ENCODE results near the gene RPS6KA1.
"Not testable (repeated sequence)": the region's sequence is repeated elsewhere in the genome, so short reads cannot be mapped to it uniquely, and the experiment has no call there.

RPS6KA1 gene

GRCh38 chr1:26529655-26530409, at the start of gene RPS6KA1:
Gene RPS6KA1 (plus strand): TSS chr1:26529761. CDS start chr1:26529921, 160 bp downstream.
- FAIRE-seq, result no peak

DNA sequence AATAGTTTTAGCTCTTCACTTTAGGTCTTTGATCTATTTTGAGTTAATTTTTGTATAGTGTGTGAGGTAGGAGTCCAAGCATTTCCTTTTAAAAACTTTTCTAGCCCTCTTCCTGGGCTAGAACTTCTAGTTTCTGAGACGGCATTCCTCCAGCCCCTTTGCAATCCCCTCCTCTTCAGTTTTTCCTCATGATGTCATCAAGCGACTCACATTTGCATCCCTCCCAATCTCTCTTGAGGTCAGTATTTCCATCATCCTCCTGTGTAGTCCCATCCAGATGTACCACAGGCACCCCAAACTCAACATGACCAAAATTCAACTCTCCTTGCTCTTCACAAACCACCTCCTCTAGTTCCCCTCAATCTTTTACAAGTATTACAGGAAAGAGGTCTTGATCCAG, 46.6 kb upstream of the RPS6KA1 start:
- peak; percentile 52 for FAIRE-seq

GRCh38 chr1:26483980-26484379, 45.6 kb upstream of the RPS6KA1 start:
- FAIRE-seq, result no peak

GRCh38 chr1:26490155-26490554, 39.4 kb upstream of the RPS6KA1 start:
- no peak for FAIRE-seq

- FAIRE-seq, result no peak
Measured at GRCh38 chr1:26493267-26493666, 36.3 kb upstream of the RPS6KA1 start.

DNA sequence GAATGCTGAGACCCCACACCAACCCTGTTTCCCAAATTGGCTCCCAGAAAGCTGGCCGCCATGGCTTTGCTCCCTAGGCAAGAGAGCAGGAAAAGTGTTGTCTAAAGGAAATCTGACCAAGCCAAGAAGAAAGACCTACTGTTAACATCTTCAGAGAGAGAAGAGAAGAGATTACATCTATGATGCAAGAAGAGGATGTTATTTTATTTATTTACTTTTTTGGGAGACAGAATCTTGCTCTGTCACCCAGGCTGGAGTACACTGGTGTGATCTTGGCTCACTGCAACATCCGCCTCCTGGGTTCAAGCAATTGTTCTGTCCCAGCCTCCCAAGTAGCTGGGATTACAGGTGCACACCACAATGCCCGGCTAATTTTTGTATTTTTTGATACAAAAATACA, 35.6 kb upstream of the RPS6KA1 start:
- FAIRE-seq, result no peak

DNA sequence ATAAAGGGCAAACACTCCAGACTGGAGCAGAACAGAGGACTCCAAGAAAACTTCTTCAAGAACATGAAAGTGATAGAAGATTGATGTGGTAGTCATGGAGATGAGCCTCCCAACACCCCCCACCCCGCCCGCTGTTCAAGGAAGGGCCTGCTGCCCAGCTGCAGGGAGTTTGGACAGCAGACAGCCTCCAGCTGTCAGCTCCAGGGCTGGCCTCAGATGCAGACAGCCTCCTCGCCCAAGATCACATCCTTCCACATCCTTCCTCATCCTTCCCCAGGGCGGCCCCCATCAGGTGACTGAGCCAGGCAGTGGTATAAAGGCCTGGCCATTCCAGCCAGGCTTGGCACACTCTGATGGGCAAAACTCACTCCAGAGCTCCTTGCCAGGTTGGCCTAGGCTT, 32.7 kb upstream of the RPS6KA1 start:
- FAIRE-seq, result no peak

DNA sequence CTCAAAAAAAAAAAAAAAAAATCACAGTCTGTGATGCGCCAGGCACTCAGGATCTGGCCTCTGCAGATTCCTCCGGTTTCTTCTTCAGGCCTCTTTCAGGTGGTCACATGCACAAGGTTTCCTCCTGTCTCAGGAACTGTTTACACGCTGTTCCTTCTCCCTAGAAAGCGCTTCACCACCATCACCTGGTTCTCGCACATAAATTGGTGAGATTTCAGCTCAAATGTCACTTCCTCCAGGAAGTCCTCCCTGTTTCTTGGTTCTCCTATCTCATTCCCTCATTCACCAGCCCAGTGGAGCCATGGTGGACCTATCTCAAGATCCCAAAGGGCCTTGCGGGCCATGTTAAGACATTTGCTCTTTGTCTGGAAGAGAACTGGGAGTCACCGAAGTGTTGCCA, 30.7 kb upstream of the RPS6KA1 start:
- no peak for FAIRE-seq

DNA sequence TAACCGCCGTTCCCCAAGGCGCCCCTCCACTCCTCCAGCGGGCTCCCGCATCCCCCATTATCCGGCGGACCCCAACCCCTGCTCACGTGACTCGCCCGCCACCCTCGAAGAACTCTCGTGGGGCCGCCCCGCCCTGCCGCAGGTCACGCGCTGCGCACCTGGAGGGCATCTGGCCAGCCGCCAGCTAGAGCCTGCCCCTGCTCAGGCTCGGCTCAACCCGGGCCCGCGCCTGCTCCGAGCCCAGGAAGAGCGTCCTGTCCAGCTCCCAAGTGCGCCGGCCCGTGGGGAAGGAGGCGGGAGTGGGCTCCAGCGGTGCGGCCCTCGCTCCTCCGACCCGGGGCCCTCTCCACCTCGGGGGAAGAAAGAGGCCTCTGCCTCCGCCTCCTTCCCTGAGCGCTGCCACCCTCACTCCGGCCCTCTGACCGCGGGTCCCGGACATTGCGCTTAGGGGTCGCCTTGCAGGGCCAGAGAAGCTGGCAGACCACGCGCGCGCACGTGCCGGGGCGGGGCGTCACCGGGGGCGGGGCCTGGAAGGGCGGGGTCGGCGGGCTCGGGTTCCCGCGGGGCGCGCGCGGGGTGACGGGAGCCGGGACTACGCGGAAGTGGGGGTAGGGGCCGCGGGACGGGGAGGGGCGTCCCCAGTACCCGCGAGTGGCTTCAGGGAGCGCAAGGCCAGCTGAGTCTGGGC, 28.9 kb upstream of the RPS6KA1 start:
- FAIRE-seq, result no peak

- not testable (repeated sequence) for FAIRE-seq
Measured at GRCh38 chr1:26510711-26511110, 18.9 kb upstream of the RPS6KA1 start.

- not testable (repeated sequence) for FAIRE-seq
Measured at GRCh38 chr1:26515836-26516235, 13.7 kb upstream of the RPS6KA1 start.

GRCh38 chr1:26516987-26517765, 12.4 kb upstream of the RPS6KA1 start:
- FAIRE-seq, result no peak

GRCh38 chr1:26517766-26518049, 11.9 kb upstream of the RPS6KA1 start:
- FAIRE-seq, result no peak

DNA sequence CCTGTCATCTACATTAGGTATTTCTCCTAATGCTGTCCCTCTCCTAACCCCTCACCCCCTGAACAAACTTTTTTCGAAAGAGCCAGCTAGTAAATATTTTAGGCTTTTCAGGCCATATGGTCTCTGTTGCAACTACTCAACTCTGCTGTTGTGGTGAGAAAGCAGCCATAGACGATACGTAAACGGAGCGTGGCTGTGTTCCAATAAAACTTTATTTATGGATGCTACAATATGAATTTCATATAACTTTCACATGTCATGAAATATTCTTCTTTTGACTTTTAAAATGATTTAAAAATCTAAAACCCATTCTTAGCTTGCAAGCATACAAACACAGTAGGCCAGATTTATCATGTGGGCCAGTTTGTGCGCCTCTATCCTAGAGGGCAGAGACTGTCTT, 11.2 kb upstream of the RPS6KA1 start:
- no peak for FAIRE-seq

DNA sequence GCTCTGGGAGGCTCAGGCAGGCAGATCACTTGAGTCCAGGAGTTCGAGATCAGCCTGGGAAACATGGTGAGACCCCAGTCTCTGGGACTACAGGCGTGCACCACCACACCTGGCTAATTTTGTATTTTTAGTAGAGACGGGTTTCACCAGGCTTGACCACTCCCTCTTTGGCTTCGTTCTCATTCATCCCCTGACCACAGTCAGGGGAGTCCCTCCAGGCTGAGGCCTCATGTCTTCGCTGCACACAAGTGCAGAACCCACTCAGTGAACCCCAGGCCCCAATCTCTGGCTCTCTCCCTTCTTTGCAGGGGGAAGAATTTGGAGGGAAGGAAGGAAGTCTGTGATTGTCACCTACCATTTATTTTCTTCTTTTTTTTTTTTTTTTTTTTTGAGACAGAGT, 9.2 kb upstream of the RPS6KA1 start:
- no peak for FAIRE-seq

DNA sequence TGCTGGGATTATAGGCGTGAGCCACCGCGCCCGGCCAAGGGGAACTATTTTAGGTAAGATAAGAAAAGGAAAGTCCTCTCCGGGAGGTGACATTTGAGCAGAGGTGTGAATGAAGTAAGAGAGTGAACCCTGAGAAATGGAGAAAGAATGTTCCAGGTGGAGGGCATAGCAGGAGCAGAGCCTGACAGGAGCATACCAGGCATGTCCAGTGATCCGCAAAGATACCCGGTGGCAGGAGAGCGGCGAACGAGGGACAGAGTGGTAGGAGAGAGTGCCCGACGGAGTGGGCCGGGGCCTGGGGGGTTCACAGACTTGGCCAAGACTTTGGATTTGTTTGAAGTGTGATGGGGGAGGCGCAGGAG, 7.9 kb upstream of the RPS6KA1 start:
- FAIRE-seq, result no peak

DNA sequence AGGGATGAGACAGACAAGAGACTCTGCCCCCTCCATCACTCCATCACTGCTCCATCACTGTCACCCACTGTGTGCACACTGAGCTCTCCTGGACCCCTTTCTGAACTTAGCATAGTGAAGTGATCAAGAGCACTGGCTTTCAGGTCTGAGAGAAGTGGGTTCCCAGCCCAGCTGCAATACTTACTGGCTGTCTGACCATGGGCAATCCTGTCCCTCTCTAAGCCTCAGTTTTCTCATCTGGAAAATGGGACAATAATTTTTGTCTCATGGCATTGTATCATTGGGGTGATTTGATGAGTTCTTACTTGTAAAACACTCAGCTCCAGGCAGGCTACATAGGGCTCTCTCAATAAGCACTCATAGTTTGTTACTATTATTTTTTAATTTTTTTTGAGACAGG, 7.5 kb upstream of the RPS6KA1 start:
- FAIRE-seq, result no peak

DNA sequence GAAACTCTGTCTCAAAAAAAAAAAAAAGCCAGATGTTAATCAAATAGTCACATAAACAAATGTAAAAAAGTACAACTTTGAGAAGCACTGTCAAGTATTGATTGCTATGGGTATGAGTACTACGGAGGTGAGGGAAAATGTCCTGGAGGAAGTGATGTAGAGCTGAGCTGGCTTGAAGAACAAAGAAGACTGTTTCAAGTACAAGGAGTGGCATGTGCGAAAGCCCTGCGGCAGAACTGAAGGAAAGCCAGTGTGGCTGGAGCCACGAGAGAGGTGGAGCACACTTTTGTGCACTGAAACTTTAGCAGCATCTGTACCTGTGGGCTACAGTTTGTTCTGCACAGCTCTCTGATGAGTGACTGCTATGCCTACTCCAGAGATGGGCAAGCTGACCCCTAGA, 5.4 kb upstream of the RPS6KA1 start:
- FAIRE-seq, result no peak

DNA sequence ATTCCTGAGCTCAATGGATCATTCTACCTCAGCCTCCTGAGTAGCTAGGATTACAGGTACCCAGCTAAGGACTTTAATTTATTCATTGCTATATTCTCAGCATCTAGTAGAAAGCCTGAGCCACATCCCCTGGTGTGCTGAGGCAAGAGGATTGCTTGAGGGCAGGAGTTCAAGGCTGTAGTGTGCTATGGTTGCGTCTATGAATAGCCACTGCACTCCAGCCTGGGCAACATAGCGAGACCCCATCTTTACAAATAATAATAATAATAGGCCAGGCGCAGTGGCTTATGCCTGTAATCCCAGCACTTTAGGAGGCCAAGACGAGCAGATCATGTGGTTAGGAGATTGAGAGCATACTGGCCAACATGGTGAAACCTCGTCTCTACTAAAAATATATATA, 3.3 kb upstream of the RPS6KA1 start:
- no peak for FAIRE-seq

- FAIRE-seq, result no peak
Measured at GRCh38 chr1:26529405-26529654, 231 bp upstream of the RPS6KA1 start.

DNA sequence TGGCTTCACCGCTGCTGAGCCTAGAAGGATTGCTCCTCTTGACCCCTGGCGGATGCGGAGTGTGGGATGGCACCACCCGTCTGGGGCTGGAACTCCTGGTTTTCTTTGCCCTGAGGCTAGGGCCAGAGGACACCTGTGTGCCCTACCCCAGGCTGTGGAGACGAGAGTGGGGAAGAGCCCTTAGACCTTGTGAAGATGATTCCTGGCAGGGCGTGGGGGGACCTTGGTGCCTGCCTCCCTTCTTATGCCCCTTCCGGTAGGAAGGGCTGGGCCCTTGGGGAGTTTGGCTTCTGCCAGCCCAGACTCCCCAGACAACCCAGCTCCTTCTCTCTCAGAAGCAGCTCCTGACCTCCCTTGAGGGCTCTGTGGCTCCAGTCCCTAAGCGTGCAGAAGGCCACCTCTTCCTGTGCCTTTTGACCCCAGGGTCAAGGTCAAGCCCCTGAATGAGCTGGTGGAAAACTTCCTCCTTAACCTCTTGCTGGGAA, 891 bp downstream of the RPS6KA1 start:
- FAIRE-seq, result no peak

DNA sequence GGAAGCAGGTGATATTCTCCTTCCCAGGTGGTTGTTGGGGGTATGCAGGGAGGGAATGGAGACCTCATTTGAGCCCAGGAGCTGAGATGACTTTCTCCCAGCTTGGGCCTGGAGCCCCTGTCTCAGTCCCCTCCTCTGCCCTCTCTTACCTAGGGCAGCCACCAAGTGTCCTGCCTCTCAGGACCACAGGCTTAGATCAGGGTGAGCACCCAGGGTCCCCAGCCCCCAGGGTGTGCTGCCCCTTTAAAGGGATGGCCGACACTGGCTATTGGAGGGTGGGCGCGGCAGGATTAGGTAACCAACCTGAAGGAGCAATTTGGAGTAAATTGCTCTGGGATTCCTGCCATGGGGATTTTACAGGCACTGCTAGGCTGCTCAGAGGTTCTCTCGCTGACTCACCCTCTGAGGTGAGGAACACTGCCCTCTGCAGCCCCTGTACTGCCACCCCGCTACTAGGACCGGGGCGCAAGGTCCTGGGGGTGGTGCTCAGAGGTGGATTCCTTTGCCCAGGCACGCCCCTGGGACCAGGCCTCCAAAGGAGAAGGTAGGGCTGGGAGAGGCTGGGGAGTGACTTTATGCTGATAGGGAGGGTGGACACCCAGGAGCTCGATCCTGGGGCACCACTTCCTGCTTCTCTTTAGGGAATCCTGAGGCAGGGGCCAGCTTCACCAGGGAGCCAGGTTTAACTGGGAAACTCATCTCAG, 1.5 kb downstream of the RPS6KA1 start:
- FAIRE-seq, result peak; percentile 99

DNA sequence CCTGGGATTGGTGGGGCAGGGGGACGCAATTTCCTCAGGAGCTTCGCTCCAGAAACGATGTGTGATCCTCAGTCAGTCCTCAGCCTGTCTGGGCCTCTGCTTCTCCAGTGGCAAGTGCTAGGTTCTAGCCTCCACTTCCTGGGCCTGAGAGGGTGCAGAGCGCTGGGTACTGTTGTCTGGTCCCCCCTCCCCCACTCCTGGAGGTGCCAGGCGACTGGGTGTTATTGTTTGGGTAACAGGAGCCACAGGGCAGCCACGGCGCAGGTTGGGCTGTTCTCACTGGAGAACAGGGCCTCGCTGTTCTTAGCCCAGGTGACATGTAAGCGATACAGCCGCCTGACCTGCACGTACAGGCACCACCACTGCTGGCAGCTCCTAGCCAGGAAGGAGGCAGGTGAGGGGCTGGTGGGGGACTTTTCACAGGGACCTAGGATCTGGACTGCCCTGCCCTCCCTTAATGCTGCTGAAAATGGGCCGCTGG, 2.1 kb downstream of the RPS6KA1 start:
- no peak for FAIRE-seq

Data from G401.6 (cell line).